ENCODE results near the gene CHRM1. TPM values are rescaled to one million over a fixed set of nuclear protein-coding genes. Genes with fewer than 3 reads are reported as not detected.

Gene CHRM1
- total RNA-seq, 1 donor from 2014 or later = not detected

GRCh38 chr11:62922189-62922589 is 1.0 kb upstream of the CHRM1 start:
- peaks cover 20% of the 10 kb centered on the region for H3K4me1 ChIP-seq
- H3K9me3 ChIP-seq (ENCODE audit: low read depth) = no peaks in the 10 kb centered on the region
- no peak overlapping the region for H3K4me2 ChIP-seq
- no peak for DNase-seq (ENCODE audit: low spot score)
- H3K9ac ChIP-seq = no peak overlapping the region
- no peak for TF ChIP-seq EZH2phosphoT487 (IDR thresholded peaks at IDR 0.05)
- TF ChIP-seq CTCF (IDR thresholded peaks at IDR 0.05) = no peak
- TF ChIP-seq EZH2 (IDR thresholded peaks at IDR 0.05) = no peak
- peaks cover 11% of the 10 kb centered on the region for H4K20me1 ChIP-seq (ENCODE audit: low read depth)
- H3K36me3 ChIP-seq = no peaks in the 10 kb centered on the region
- H3K4me3 ChIP-seq = no peak overlapping the region
- Mint-ChIP-seq H3K27me3 (ENCODE audit: insufficient read depth, low read depth) (peaks cover 55% of the 10 kb centered on the region), H3K36me3 (no peaks in the 10 kb centered on the region), H3K4me1 (peaks cover 24% of the 10 kb centered on the region), H3K4me3 (no peak overlapping the region), H3K27ac (peak overlapping the region; percentile 92), H3K9me3 (no peaks in the 10 kb centered on the region)
- H3K79me2 ChIP-seq (ENCODE audit: low read depth) = no peaks in the 10 kb centered on the region
- no peak overlapping the region for H2AFZ ChIP-seq (replicated peaks)
- H3K27me3 ChIP-seq = peaks cover 53% of the 10 kb centered on the region
- no peak overlapping the region for H3K27ac ChIP-seq
- H3F3A ChIP-seq (ENCODE audit: low read depth) = peaks cover 21% of the 10 kb centered on the region

GRCh38 chr11:62921573-62922188 is 518 bp upstream of the CHRM1 start:
- H3K79me2 ChIP-seq (ENCODE audit: low read depth) = no peaks in the 10 kb centered on the region
- Mint-ChIP-seq H3K36me3 (no peaks in the 10 kb centered on the region), H3K4me1 (peaks cover 24% of the 10 kb centered on the region), H3K27ac (peak overlapping the region; percentile 92), H3K9me3 (no peaks in the 10 kb centered on the region), H3K27me3 (ENCODE audit: insufficient read depth, low read depth) (peaks cover 50% of the 10 kb centered on the region), H3K4me3 (no peak overlapping the region)
- H3K9me3 ChIP-seq (ENCODE audit: low read depth) = no peaks in the 10 kb centered on the region
- H4K20me1 ChIP-seq (ENCODE audit: low read depth) = peaks cover 6% of the 10 kb centered on the region
- peak overlapping the region; percentile 26 for H2AFZ ChIP-seq (replicated peaks)
- no peak overlapping the region for H3K27ac ChIP-seq
- peaks cover 47% of the 10 kb centered on the region for H3K27me3 ChIP-seq
- peaks cover 16% of the 10 kb centered on the region for H3K4me1 ChIP-seq
- H3K9ac ChIP-seq = no peak overlapping the region
- peak; percentile 13 for DNase-seq (ENCODE audit: low spot score)
- H3K4me3 ChIP-seq = no peak overlapping the region
- H3F3A ChIP-seq (ENCODE audit: low read depth) = peaks cover 21% of the 10 kb centered on the region
- no peaks in the 10 kb centered on the region for H3K36me3 ChIP-seq
- no peak for TF ChIP-seq EZH2 (IDR thresholded peaks at IDR 0.05)
- no peak overlapping the region for H3K4me2 ChIP-seq

- no peak overlapping the region for H3K9ac ChIP-seq
- Mint-ChIP-seq H3K27me3 (ENCODE audit: insufficient read depth, low read depth) (peaks cover 33% of the 10 kb centered on the region), H3K27ac (no peak overlapping the region), H3K9me3 (peaks cover 2% of the 10 kb centered on the region), H3K4me3 (peak overlapping the region; percentile 36), H3K4me1 (peaks cover 16% of the 10 kb centered on the region), H3K36me3 (no peaks in the 10 kb centered on the region)
- H3K4me1 ChIP-seq = peaks cover 5% of the 10 kb centered on the region
- no peaks in the 10 kb centered on the region for H3K36me3 ChIP-seq
- peaks cover under 1% of the 10 kb centered on the region for H4K20me1 ChIP-seq (ENCODE audit: low read depth)
- DNase-seq (ENCODE audit: low spot score) = peak; percentile 33
- no peaks in the 10 kb centered on the region for H3K79me2 ChIP-seq (ENCODE audit: low read depth)
- H3F3A ChIP-seq (ENCODE audit: low read depth) = peaks cover 14% of the 10 kb centered on the region
- no peak for TF ChIP-seq CTCF (IDR thresholded peaks at IDR 0.05)
- TF ChIP-seq EZH2 (IDR thresholded peaks at IDR 0.05) = no peak
- TF ChIP-seq EZH2phosphoT487 (IDR thresholded peaks at IDR 0.05) = no peak
- no peak overlapping the region for H3K4me2 ChIP-seq
- H3K4me3 ChIP-seq = no peak overlapping the region
- H3K27ac ChIP-seq = no peak overlapping the region
- no peaks in the 10 kb centered on the region for H3K9me3 ChIP-seq (ENCODE audit: low read depth)
- no peak overlapping the region for H2AFZ ChIP-seq (replicated peaks)
- peaks cover 31% of the 10 kb centered on the region for H3K27me3 ChIP-seq
Measured at GRCh38 chr11:62919898-62920640, 1.1 kb downstream of the CHRM1 start.

GRCh38 chr11:62919476-62919875 is 1.7 kb downstream of the CHRM1 start:
- Histone ChIP-seq H3K4me3 (no peak overlapping the region), H3K4me1 (peaks cover 5% of the 10 kb centered on the region), H3K9me3 (ENCODE audit: low read depth) (no peaks in the 10 kb centered on the region), H3K36me3 (no peaks in the 10 kb centered on the region), H3F3A (ENCODE audit: low read depth) (peaks cover 9% of the 10 kb centered on the region), H2AFZ (replicated peaks) (no peak overlapping the region), H4K20me1 (ENCODE audit: low read depth) (no peaks in the 10 kb centered on the region), H3K27me3 (peaks cover 25% of the 10 kb centered on the region), H3K4me2 (no peak overlapping the region), H3K27ac (no peak overlapping the region), H3K9ac (no peak overlapping the region), H3K79me2 (ENCODE audit: low read depth) (no peaks in the 10 kb centered on the region)
- H3K4me1 Mint-ChIP-seq = peaks cover 16% of the 10 kb centered on the region
- no peak overlapping the region for H3K27ac Mint-ChIP-seq
- peaks cover 2% of the 10 kb centered on the region for H3K9me3 Mint-ChIP-seq
- H3K4me3 Mint-ChIP-seq = no peak overlapping the region
- H3K27me3 Mint-ChIP-seq (ENCODE audit: insufficient read depth, low read depth) = peaks cover 28% of the 10 kb centered on the region
- TF ChIP-seq EZH2phosphoT487 (IDR thresholded peaks at IDR 0.05) (no peak), CTCF (IDR thresholded peaks at IDR 0.05) (no peak), EZH2 (IDR thresholded peaks at IDR 0.05) (no peak)
- no peak for DNase-seq (ENCODE audit: low spot score)
- no peaks in the 10 kb centered on the region for H3K36me3 Mint-ChIP-seq

Measured in neural progenitor cell (in vitro differentiated cells).